PC-9 (cell line): ENCODE measurements around the gene HSF5. TPM values are rescaled to one million over a fixed set of nuclear protein-coding genes. Genes with fewer than 3 reads are reported as not detected.

Experiments
- BruUV-seq: library from RNA; stranded (reverse); fragments of 400-500 nt; replicated peaks from 2 replicates; lab custom pipeline; 2021; lab: Mats Ljungman, UMichigan
- CTCF ChIA-PET: fragments of 300-600 bp; sonication (Branson Sonifier 250); formaldehyde crosslinking; loops from one replicate; lab custom pipeline; 2022; ENCODE audit warnings: antibody characterized with exemption; lab: Charles Lee
- POLR2A ChIA-PET: fragments of 300-600 bp; sonication (Branson Sonifier 250); formaldehyde crosslinking; loops from one replicate; lab custom pipeline; 2022; ENCODE audit warnings: antibody characterized with exemption; ENCODE audit not compliant: unreplicated experiment; lab: Charles Lee
- DNase-seq, 2 experiments: peaks; one replicate each; pipeline versions ENCODE4 v3.0.0 to v3.0.0-alpha.2; 2015 to 2022; ENCODE audit warnings: mixed read lengths in 1 of 2
- H2AFZ ChIP-seq: fragments of 200-600 bp; sonication (generic); 2 replicates; pipeline ENCODE4 v1.8.1; 2017; ENCODE audit warnings: antibody characterized with exemption
- H3F3A ChIP-seq: fragments of 200-600 bp; sonication (generic); 2 replicates; pipeline ENCODE4 v1.8.1; 2017; ENCODE audit warnings: antibody characterized with exemption, mild to moderate bottlenecking, low read depth; ENCODE audit not compliant: insufficient read depth
- H3K27ac ChIP-seq: fragments of 200-600 bp; sonication (generic); 2 replicates; pipeline ENCODE4 v1.6.1; 2016; ENCODE audit warnings: mixed run types
- H3K27me3 ChIP-seq: fragments of 200-600 bp; sonication (generic); 2 replicates; pipeline ENCODE4 v1.6.1; 2016; ENCODE audit warnings: low read depth, mixed run types; ENCODE audit not compliant: insufficient read depth
- H3K36me3 ChIP-seq: fragments of 200-600 bp; sonication (generic); 2 replicates; pipeline ENCODE4 v1.6.1; 2016; ENCODE audit warnings: low read depth, mixed run types
- H3K4me1 ChIP-seq: fragments of 200-600 bp; sonication (generic); replicated peaks from 2 replicates; pipeline ENCODE4 v1.6.1; 2016; ENCODE audit warnings: mixed run types; ENCODE audit not compliant: insufficient read depth
- H3K4me2 ChIP-seq: fragments of 200-600 bp; sonication (generic); 2 replicates; pipeline ENCODE4 v1.6.1; 2017; ENCODE audit warnings: mixed run types
- H3K4me3 ChIP-seq: fragments of 200-600 bp; sonication (generic); 2 replicates; pipeline ENCODE4 v1.6.1; 2016; ENCODE audit warnings: mixed run types
- H3K79me2 ChIP-seq: fragments of 200-600 bp; sonication (generic); 2 replicates; pipeline ENCODE4 v1.6.1; 2017; ENCODE audit warnings: low read depth, mixed run types
- H3K9me2 ChIP-seq: fragments of 200-600 bp; sonication (generic); 2 replicates; pipeline ENCODE4 v1.8.1; 2017; ENCODE audit warnings: mild to moderate bottlenecking; ENCODE audit not compliant: insufficient read depth
- H3K9me3 ChIP-seq: fragments of 200-600 bp; sonication (generic); 2 replicates; pipeline ENCODE4 v1.8.1; 2016; ENCODE audit warnings: low read depth; ENCODE audit not compliant: insufficient read depth
- H4K20me1 ChIP-seq: fragments of 200-600 bp; sonication (generic); 2 replicates; pipeline ENCODE4 v1.8.1; 2017; ENCODE audit not compliant: insufficient read depth
- CTCF ChIP-seq: fragments of 200-600 bp; sonication (generic); conservative IDR thresholded peaks from 2 replicates; pipeline ENCODE4 v1.6.1; 2017; ENCODE audit warnings: mixed run types, antibody characterized with exemption, mild to moderate bottlenecking, moderate library complexity
- EZH2 ChIP-seq: fragments of 200-600 bp; sonication (generic); IDR thresholded peaks from 2 replicates; pipeline ENCODE4 v1.8.0; 2017; ENCODE audit warnings: antibody characterized with exemption, low read depth
- intact Hi-C: fragments of 100-400 bp; cut with micrococcal nuclease; formaldehyde crosslinking; loops from one replicate; pipeline ENCODE4 v1.10.0; 2022; ENCODE audit not compliant: unreplicated experiment
- total RNA-seq: library from RNA; stranded (reverse); gene quantifications from 2 replicates; pipeline ENCODE4 v1.2.3, GENCODE V29; 2021

The HSF5 gene
- total RNA-seq, 1 experiment from 2014 or later: not detected

DNA sequence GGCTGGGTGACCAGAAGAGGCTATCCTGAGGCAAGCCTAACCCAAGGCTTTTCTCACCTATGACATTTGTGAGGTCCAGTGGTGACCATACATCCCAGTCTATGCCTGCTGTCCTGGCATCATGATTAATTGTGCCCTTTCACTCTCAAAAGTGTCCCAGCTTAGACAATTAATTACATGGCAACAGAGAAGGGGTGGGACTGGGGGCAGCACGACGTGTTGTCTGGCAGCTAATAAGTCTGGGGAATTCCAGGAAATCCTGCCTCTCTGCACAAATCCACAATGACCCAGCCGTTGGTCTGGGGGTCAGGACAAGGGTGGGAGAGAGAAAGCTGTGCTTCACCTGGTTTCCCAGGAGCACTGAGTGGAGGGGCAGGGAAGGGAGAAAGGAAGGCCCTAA, 40.2 kb upstream of the HSF5 start:
- Histone ChIP-seq H4K20me1 (no peaks in the 10 kb centered on the region), H3K27ac (no peak overlapping the region), H3K27me3 (peaks cover 21% of the 10 kb centered on the region), H3K9me2 (no peaks in the 10 kb centered on the region), H3K4me3 (no peak overlapping the region), H3K4me2 (no peak overlapping the region), H3K36me3 (no peaks in the 10 kb centered on the region), H3K4me1 (no peaks in the 10 kb centered on the region), H3K79me2 (no peaks in the 10 kb centered on the region), H2AFZ (no peak overlapping the region), H3K9me3 (no peaks in the 10 kb centered on the region), H3F3A (no peaks in the 10 kb centered on the region)
- BruUV-seq: no TSS peak
- ChIA-PET CTCF (interaction anchor here (0.6 kb wide), 1 partner anchor 187 kb away, joined by 7 read pairs; no protein-coding TSS in a partner anchor), POLR2A (interaction anchor here (0.6 kb wide), 1 partner anchor 104 kb away, joined by 7 read pairs; no protein-coding TSS in a partner anchor)
- DNase-seq: no peak
- intact Hi-C loops: no loop called here
- no peak for TF ChIP-seq EZH2
- no peak for TF ChIP-seq CTCF

DNA sequence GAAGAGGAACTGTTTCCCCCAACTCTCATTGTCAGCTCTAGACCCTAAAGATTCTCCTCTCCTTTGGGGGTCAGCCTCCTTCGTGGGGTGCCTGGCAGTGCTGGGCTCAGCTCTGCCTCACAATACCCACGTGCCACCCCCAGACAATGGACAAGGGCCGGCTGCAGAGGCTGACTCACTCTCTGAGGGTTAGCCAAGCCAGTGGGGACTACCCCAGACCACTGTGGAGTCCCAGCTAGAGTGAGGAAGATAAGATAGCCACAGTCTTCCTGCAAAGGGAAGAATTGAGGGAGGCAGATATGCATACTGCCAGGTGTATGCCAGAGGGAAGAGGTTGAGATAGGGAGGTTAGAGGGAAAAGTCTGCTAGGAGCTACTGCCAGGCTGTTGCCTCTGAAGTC, 39.7 kb upstream of the HSF5 start:
- Histone ChIP-seq H3K27me3 (peaks cover 21% of the 10 kb centered on the region), H3K36me3 (no peaks in the 10 kb centered on the region), H3K4me1 (no peaks in the 10 kb centered on the region), H3K4me3 (no peak overlapping the region), H3K4me2 (no peak overlapping the region), H3K9me2 (no peaks in the 10 kb centered on the region), H3K79me2 (no peaks in the 10 kb centered on the region), H3F3A (no peaks in the 10 kb centered on the region), H3K9me3 (no peaks in the 10 kb centered on the region), H2AFZ (no peak overlapping the region), H3K27ac (no peak overlapping the region), H4K20me1 (no peaks in the 10 kb centered on the region)
- no peak for DNase-seq
- CTCF ChIA-PET: interaction anchor here (0.5 to 0.6 kb wide), 2 partner anchors 8 to 188 kb away, joined by 3 to 7 read pairs; no protein-coding TSS in a partner anchor
- BruUV-seq: no TSS peak
- intact Hi-C loops: no loop called here
- TF ChIP-seq EZH2 (no peak), CTCF (no peak)
- POLR2A ChIA-PET: no interaction called here

DNA sequence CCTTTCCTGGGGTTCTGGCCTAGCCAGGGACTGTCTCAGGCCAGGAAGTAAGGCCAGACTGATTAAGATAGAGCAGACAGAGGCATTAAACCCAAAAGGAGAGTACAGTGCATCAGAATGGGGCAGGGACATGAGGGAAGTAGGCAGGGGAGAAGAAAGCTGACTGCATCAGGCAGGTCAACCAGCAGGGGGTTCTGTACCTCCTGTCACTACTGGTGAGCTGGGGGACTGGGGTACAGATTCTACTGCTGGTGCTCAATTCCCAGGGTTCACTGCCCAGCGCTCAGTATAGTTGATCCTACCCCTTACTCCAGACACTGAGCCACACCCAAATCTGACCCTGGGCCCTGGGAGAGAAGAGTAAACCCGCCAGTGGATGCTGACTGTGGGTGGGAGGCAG, 39.1 kb upstream of the HSF5 start:
- H3K4me2 ChIP-seq: no peak overlapping the region
- POLR2A ChIA-PET: no interaction called here
- H2AFZ ChIP-seq: no peak overlapping the region
- intact Hi-C loops: no loop called here
- no peak overlapping the region for H3K4me3 ChIP-seq
- no peaks in the 10 kb centered on the region for H3K79me2 ChIP-seq
- CTCF ChIA-PET: interaction anchor here (0.5 kb wide), 1 partner anchor 8 kb away, joined by 3 read pairs; no protein-coding TSS in a partner anchor
- peak in 1 of 2 experiments; percentile 27 for DNase-seq
- H3K9me2 ChIP-seq: no peaks in the 10 kb centered on the region
- no peaks in the 10 kb centered on the region for H4K20me1 ChIP-seq
- no peaks in the 10 kb centered on the region for H3K4me1 ChIP-seq
- TF ChIP-seq CTCF: no peak; the same call in 1 of the 2 replicates
- no peak for TF ChIP-seq EZH2
- H3K36me3 ChIP-seq: no peaks in the 10 kb centered on the region
- H3F3A ChIP-seq: no peaks in the 10 kb centered on the region
- peaks cover 14% of the 10 kb centered on the region for H3K27me3 ChIP-seq
- BruUV-seq: no TSS peak
- H3K27ac ChIP-seq: no peak overlapping the region
- H3K9me3 ChIP-seq: no peaks in the 10 kb centered on the region
